EH (cell line): Measurements from ENCODE around the gene SLIT1.

Experiments used
- DNase-seq: peaks from one replicate; pipeline ENCODE4 v3.0.0-alpha.2; 2015; ENCODE audit warnings: low read depth

The SLIT1 gene

DNA sequence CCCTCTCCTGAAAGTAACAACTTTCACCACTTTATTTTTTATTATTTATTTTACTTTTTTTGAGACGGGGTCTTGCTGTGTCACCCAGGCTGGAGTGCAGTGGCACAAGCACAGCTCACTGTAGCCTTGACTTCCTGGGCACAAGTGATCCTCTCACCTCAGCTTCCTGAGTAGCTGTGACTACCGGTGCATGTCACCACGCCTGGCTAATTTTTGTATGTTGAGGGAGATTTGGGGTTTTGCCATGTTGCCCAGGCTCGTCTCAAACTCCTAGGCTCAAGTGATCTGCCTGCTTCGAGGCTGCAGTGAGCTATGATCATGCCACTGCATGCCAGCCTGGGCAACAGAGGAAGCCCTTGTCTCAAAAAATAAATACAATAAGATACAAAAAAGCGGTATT is 14.9 kb upstream of the SLIT1 start:
- no peak for DNase-seq

DNA sequence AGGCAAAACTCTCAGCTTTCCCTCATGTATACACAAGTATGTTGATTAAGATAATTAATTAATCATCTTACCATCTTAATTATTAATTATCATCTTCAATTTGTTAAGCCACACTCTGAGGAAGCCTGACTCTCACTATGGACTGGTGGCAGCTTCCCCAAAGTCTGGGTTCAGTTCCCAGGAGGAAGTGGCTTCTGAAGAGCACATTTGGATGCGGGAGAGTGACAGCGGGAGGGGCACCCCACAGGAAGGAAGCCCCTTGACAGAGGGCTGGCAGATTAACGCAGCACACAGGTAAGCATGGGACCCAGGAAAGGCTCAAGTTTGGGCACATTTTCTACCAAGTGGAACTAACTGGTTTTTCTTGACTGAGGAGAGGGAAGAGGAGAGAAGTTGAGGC is 13.4 kb upstream of the SLIT1 start:
- no peak for DNase-seq

DNA sequence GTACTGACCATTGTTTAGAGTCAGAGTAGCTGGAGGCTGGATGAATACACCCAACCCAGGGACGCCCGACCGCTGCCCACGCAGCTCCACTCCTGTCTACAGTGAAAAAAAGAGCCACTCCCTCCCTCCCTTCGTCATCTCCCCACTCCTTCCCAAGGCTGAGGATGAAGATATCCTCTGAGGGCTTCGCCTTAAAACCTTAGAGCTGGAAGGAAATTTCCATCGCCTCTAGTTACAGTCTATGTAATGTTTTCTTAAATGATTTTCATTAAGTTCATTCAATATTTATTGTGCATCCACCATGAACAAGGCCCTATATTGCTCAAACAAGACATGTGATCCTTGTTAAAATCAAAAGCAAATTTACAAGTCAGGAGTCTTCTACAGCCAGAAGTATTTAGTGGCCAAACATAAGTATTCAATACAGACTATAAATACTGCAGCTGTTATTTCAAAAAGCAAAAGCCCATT is 11.3 kb upstream of the SLIT1 start:
- DNase-seq = no peak

DNA sequence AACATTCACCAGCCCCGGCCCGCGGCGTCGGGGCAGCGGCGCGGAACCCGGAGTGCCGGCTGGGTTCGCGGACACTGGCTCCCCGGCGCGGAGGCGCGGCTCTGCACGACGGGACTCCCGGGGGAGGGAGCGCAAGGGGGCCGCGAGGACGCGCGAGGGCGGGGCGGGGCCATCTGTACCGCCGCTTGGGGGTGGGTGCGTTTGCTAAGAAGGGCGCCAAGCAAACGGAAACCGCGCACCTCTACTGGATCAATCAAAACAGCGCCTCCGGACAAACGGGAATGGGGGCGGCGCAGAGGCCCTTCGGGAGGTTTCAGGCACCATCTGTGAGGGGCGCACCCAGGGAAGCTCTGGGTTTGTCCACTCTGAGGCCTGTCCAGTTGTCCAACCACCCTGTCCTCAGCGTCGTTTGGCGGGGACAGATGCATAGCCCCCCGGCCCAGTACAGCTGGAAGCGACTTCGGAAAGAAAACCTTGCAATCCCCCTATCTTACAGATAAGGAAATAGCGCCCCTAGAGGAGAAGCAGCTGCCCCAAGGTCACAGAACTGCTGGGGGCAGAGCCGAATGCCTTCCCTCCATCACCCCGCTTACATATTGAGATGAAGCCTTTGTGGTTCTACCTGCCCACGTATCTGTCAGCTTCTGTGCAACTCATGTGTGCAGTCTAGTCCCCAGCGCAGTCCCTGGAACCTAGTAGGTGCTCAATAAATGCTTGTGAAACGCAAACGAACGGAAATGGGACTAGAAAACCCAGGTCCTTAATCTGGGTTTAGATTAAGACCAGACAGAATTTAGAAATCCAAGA is 10.7 kb upstream of the SLIT1 start:
- peak; percentile 62 for DNase-seq

DNA sequence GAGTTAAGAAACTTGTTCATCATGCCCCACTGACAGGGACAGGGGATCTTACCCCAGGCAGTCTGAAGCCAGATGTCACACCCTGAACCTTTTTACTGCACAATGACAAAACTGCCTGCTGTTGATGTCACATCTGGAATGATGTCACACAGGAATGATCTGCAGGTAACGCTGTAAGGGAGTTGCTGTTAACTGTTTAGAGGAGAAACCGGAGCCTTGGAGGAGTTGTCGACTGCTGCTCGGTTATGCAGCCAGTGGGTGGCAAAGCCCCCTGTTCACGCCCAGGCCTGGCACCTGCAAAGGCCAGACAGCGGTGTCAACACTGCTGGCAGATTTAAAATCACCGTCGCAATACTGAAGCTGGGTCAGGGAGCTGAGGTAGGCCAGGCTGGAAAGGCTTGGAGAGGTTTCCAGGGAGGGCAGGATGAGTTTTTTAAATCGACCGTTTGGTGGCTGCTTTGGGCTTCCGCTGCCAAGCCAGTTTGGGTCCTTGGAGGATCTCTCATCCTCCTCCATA is 10.0 kb upstream of the SLIT1 start:
- no peak for DNase-seq

DNA sequence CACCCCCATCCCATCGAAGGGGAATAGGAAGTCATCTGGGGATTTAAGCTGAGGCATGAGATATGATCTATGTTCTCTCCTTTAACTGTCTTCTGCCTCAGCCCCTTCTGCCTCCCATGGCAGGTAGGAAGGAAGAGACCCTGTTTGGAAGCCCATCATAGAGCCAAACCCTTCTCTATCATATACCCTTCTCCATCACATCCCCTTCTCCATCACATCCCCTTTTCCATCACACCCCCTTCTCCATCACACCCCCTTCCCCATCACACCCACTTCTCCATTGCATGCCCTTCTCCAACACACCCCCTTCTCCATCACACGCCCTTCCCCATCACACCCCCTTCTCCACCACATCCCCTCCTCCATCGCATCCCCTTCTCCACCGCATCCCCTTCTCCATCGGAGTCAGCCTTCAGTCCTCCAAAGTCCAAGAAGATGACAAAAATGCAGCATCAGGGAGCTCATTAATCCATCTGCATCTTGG is 7.2 kb upstream of the SLIT1 start:
- DNase-seq = no peak

DNA sequence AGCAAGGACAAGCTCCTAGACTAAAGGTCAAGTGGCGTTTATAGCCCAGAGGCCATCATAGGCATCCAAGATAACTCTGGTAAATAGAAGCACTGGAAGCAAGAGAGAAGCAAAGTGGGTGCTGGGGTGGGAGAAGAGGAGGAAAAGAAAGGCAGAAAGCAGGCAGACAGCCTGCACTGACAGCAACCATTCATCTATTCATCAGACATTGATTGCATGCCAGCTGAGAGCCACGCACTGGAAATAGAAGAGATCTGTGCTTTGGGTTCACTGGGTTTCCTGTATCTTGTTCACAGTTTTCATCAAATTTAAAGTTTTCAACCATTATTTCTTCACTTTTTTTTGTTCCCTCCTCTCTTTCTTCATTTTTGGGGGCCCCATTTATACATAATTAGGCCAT is 4.7 kb upstream of the SLIT1 start:
- DNase-seq = no peak

DNA sequence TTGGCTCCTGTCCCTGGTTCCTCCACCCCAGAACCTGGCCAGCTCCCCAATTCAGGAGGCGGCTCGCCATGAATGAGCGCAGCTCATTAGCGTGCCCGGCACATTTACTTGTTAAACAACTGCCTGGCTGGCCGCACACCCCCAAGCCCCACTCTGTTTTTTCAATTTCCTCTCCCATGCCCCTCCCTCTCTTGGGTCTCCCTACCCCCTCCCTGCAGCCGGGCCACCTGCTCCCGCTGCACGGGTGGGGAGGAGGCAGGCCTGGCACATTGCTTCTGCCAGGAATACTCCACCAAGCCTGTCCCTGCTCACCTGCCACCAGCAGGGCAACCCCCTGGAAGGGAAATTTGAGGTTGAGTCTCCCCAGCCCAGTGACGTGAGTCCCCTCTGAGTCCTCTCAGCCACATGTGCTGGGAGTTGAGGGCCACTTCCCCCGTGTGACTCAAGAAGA is 2.5 kb upstream of the SLIT1 start:
- DNase-seq = no peak

DNA sequence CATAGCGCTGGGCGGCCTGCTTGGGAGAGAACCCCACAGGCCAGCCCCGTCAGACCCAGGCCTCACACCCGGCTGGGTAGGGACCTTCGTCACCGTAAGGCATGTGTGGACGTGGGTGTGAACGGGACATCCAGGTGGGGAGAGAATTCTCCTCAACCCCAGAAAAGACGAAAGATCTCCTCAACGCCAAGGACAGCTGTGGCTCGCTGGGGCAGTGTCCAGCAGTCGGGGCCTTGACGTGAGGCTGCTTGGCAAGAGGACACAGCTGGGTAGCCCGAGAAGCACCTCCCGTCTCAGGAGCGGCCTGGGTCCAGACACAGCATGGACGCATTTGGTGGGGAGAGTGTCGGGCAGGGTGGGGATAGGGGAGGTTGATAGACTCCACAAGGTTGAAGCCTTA is 1.2 kb upstream of the SLIT1 start:
- no peak for DNase-seq

DNA sequence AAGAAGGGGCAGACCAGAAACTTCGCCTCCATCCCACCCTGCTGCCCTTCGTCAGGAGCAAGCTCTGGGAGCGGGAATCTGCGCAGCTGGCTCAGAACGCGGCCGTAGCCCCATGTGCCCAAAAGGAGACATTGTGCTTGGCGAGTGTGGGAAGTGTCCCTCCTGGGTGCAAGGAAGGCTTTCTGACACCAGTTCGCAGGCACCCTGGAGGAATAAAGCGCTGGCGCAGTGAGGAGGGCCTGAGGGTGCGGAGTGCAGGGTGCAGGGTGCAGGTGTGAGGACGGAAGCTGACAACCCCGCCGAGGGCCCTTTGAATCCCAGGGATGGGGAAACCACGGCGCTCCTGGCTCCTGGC is 811 bp downstream of the SLIT1 start:
- DNase-seq = no peak

DNA sequence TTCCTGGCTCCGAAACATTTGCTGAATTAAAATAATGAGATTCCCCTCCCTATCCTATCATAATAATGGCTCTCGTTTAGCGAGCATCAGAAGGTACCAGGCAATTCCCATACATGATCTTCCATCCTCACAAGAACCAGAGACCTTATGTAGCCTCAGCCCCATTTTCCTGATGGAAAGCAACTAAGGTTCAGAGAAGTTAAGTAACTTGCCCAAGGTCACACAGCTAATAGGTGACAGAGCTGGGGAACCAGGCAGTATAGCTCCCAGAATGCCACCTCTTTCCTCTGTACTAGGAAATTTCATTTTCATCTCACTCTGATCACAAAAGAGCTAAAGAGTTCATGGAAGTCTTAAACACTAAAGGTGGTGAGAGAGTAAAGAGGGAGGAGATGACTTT is 2.4 kb downstream of the SLIT1 start:
- no peak for DNase-seq

DNA sequence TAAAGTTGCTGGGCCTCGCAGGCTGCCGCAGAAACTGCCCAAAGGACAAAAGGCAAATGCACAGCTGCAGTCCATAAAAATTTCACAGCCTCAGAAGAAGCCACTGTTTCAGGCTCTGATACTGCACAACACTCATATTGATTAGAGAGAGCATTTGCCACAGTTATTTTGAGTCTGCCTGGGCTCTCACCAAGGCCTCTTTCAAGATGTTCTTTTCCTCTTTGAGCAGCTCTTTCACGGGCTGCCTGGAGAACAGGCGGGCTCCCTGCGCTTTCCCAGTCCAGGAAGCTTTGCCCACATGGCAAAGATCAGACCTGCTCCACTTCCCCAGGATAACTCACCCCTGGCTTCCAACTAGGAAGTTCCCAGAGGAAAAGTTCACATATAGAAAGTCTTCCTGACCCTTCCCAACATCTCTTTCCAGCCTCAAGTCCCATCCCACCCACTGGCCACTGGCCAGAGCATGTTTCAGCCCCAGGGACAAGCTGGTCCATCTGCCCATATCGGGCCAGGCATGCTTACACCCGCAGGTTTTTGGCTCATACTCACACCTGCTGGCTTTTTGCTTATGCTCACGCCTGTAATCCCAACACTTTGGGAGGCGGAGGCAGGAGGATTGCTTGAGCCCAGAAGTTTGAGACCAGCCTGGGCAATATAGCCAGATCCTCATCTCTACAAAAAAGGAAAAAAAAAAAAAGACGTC is 3.3 kb downstream of the SLIT1 start:
- DNase-seq = no peak

DNA sequence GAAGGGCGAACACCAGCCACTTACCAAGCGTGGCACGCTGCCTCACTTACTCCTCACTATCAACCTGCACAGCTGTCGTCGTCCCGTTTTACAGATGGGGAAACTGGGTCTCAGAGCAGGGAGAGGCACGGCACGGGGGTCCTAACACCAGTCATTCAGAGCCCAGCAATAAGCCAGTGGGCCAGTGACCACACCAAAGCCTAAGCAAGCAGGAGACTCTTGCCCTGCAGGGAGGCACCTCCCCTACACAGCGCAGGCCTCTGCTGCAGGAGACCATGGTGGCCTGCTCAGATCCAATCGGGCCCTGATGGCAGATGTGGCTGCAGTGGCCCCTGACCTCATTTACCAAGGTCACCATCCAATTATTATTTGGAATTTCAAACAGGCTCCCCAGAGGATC is 4.8 kb downstream of the SLIT1 start:
- DNase-seq = no peak

DNA sequence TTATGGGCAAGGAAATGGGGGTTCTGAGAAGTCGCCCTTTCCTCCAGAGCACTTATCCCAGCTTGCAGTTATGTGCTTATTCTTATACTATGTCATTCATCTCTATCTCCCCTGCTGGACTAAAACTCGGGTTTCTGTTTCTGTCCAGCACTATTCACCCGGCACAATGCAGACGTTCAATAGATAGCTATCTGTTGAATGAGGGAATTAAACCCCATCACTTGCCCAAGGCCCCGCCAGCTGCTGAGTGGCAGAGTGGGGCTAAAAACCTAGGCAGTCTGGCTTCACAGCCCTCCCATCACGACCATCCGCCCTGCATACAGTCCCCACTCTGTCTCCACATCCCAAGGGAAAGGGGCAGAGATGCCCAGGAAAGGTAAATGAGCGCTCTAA is 5.4 kb downstream of the SLIT1 start:
- DNase-seq = no peak

DNA sequence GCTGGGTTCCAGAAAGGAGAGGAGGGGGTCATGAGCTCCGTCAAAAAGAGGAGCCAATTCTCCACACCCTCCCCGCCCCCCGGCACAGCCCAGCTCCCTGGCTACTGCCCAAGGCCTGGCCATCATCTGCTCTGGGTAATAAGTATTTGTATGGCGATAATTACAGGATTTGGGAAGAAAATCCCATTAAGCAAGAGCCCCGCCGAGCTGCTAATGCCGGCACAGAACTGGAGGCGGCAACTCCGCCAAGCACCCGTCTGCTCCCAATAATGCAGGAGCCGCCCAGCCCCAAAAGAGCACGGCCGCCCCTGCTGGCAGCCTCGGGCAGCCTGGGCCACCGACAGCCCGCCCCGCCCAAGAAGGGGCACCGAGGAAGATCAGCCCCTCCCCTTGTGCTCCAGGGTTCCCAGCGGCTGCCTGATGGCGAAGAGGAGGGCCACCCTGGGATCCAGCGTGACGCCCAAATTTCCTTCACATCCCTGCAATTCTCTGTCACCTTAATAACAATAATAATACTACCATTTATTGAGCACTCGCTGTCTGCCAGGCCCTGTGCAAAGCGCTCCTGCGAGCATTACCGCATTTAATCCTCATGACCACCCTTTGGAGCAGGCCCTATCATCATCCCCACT is 5.9 kb downstream of the SLIT1 start:
- no peak for DNase-seq

DNA sequence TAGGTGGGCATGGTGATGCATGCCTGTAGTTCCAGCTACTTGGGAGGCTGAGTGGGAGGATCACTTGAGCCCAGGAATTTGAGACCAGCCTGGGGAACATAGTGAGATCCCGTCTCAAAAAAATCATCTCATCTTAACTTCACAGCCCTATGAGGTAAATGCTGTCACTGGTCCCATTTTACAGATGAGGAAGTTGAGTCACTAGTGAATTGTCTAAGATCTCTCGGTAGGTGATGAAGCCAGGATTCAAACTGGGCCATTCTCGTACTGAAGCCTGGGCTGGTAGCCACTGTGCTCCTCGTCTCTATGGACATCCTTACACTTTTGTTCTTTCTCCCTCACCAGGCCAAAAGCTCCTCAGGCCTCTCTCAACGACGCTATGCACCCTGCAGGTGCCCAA is 6.4 kb downstream of the SLIT1 start:
- DNase-seq = no peak

DNA sequence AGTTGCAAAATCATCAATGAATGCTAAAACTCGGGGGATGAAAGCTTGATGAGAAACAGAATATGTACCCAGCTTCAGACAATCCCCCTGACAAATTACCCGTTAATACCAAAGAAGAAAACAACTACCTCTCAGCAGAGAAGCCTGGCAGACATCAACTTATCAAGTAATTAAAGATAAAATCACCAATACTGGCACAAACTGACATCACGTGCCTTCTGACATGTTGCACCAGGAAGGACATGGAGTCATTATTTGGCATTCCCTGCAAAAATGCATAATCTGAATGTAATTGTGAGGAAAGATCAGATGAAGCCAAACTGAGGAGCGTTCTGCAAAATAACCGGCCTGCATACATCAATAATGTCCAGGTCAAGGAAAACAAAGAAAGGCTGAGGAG is 7.7 kb downstream of the SLIT1 start:
- no peak for DNase-seq

DNA sequence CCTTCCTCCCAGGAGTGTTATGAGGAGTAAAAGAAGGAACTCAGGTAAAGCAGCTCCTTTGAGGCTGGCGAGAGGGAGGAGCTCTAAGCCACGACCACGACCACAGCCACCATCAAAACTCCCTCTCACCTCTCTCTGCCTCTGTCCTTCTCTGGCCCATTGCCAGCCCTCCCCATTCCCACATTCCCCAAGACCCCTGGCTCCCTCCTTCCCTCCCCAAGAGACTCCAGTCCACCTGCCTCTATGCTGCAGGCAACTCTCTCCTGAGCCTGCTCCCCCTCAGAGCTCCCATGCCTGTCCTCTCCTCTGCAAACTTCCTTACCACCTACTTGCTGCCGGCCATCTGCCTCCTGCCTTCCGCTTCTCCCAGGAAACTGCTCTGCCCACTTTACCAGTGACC is 9.5 kb downstream of the SLIT1 start:
- DNase-seq = no peak

DNA sequence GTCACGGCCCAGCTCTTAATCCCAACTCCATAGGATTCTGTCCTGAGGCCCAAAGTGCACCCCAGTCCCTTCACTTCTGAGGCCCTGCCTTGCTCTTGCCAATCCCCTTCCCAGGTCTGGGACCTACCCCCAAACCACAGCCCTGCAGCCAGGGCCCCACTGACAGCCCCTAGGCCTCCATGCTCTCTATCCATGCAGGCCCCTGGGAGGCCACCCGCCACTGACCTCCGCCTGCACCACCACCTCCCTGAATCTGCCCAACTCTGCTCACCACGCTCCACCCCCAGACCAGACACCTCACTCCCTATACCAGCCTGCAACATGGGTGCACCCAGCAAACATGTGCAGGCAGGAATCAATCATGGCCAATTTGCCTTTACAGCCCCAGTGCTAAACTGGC is 10.2 kb downstream of the SLIT1 start:
- no peak for DNase-seq

DNA sequence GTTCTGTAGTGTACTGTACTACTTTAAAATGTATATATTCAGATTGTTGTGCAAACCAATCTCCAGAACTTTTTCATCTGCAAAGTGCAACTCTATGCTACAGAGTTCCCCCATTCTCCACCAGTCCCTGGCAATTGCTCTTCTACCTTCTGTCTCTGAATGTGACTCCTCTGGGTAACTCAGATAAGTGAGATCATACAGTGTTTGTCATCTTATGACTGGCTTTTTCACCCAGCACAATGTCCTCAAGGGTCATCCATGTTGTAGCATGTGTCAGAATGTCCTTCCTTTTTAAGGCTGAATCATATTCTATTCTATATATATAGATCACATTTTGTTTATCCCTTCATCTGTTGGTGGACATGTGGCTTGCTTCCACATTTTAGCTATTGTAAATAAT is 10.8 kb downstream of the SLIT1 start:
- DNase-seq = no peak

DNA sequence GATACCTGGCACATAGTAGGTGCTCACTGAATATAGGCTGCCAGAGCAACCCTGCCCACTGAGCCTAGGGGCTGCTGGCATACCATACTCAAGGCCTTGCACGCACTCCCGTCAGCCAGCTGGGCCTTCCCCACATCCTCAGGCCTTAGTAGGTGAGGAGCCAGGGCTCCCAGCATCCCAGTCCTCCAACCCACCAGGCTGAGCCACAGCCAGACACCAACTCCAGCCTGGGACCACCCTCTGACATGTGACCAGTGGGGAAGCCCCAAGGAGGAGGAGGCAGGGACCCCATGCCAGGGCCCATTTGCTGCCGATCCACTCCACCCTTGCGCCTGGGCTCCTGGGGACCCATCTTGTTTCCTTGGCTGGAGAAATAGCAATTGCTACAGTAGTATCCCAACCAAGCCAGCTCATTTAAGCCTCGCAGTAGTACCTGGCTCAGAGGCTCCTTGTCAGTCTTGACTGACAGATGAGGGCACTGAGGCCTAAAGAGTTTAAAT is 11.4 kb downstream of the SLIT1 start:
- DNase-seq = no peak

DNA sequence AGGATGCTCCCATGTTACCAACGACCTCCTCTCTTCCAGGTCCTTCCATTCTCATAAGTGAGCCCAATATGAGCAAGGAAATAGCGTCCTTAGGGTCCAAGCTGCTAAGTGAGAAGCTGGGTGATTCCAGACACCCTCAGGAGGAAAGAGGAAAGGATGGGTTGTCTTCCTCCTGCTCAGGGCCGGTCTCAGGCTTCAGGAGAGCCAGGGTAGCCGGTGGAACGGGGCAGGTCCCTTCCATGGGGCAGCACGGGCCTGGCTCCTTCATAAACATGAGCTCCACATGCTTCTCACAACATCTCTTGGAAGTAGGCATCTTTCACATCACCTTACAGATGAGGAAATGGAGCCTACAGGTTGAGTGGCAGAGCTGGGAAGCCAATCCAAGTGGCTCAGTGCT is 12.7 kb downstream of the SLIT1 start:
- no peak for DNase-seq

DNA sequence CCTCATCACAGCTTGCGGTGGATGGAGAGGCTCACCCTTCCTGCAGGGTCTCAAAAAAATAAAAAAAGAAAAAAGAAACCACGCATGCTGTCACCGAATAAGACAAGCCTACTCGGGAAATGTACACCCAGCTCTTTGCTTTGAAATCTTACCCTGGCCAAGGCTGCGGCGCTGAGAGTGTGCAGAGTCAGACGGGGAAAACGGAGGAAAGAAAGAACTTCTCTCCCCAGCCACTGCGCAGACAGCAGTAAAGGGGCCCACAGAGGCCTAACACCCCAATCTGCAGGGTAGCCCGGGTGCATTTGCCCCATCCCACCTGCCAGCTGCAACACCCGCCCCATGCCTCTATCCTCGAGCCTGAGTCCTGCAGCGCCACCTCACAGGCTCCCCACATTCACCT is 14.8 kb downstream of the SLIT1 start:
- no peak for DNase-seq
